ENCODE results near the gene GDF7. TPM values are rescaled to one million over a fixed set of nuclear protein-coding genes. Genes with fewer than 3 reads are reported as not detected.

GDF7 gene
- total and polyA plus RNA-seq, 2 donors from 2014 or later, result 1.8 to 12.5 TPM

GRCh38 chr2:20624156-20624883 lies 42.6 kb upstream of the GDF7 start:
- no peak for FAIRE-seq

GRCh38 chr2:20624884-20625485 lies 42.0 kb upstream of the GDF7 start:
- no peaks in the 10 kb centered on the region for H3K27me3 ChIP-seq (ENCODE audit: control insufficient read depth, insufficient read depth, low read length)
- H3K9me3 ChIP-seq (ENCODE audit: control insufficient read depth in 2 of 3, insufficient read depth in 1 of 3, low read length in 3 of 3), result no peaks in the 10 kb centered on the region
- H3K36me3 ChIP-seq (ENCODE audit: control insufficient read depth in 2 of 3, insufficient read depth in 3 of 3, low read length in 3 of 3), result peaks cover 0 to 38% (median 20%) of the 10 kb centered on the region in 3 donors
- peaks cover 0 to 22% (median 12%) of the 10 kb centered on the region in 3 donors for H3K4me1 ChIP-seq (ENCODE audit: control insufficient read depth in 2 of 3, insufficient read depth in 2 of 3, low read depth in 1 of 3, low read length in 3 of 3)
- DNase-seq (peak in 2 of 5 donors; percentile 35 to 51), FAIRE-seq (no peak)
- intact Hi-C loops (cut with DNase I), result no loop called here
- H3K9ac ChIP-seq (ENCODE audit: low read length in 3 of 3), result peak overlapping the region in 1 of 3 donors; percentile 12
- no peak overlapping the region for H3K4me3 ChIP-seq (ENCODE audit: low read length in 3 of 3)
- no peak for TF ChIP-seq CTCF (IDR thresholded peaks at IDR 0.05; ENCODE audit: borderline replicate concordance, extremely low read depth, insufficient read depth)
- peak overlapping the region; percentile 59 to 61 for H3K27ac ChIP-seq (ENCODE audit: low read depth in 2 of 2, low read length in 2 of 2)

More at GRCh38 chr2:20624156-20624883, 42.6 kb upstream of the GDF7 start:
- peak in 2 of 5 donors; percentile 46 to 61 for DNase-seq
- H3K9ac ChIP-seq (ENCODE audit: low read length in 3 of 3), result no peak overlapping the region
- intact Hi-C loops (cut with DNase I), result no loop called here
- peaks cover 0 to 25% (median 16%) of the 10 kb centered on the region in 3 donors for H3K4me1 ChIP-seq (ENCODE audit: control insufficient read depth in 2 of 3, insufficient read depth in 2 of 3, low read depth in 1 of 3, low read length in 3 of 3)
- no peaks in the 10 kb centered on the region for H3K9me3 ChIP-seq (ENCODE audit: control insufficient read depth in 2 of 3, insufficient read depth in 1 of 3, low read length in 3 of 3)
- TF ChIP-seq CTCF (IDR thresholded peaks at IDR 0.05; ENCODE audit: borderline replicate concordance, extremely low read depth, insufficient read depth), result no peak
- no peak overlapping the region for H3K27ac ChIP-seq (ENCODE audit: low read depth in 2 of 2, low read length in 2 of 2)
- no peak overlapping the region for H3K4me3 ChIP-seq (ENCODE audit: low read length in 3 of 3)
- no peaks in the 10 kb centered on the region for H3K27me3 ChIP-seq (ENCODE audit: control insufficient read depth, insufficient read depth, low read length)
- H3K36me3 ChIP-seq (ENCODE audit: control insufficient read depth in 2 of 3, insufficient read depth in 3 of 3, low read length in 3 of 3), result peaks cover 0 to 40% (median 16%) of the 10 kb centered on the region in 3 donors

- FAIRE-seq (no peak), DNase-seq (peak; percentile 55 to 72 (median 67))
- peaks cover 0 to 30% (median 16%) of the 10 kb centered on the region in 3 donors for H3K36me3 ChIP-seq (ENCODE audit: control insufficient read depth in 2 of 3, insufficient read depth in 3 of 3, low read length in 3 of 3)
- H3K4me3 ChIP-seq (ENCODE audit: low read length in 3 of 3), result no peak overlapping the region
- H3K4me1 ChIP-seq (ENCODE audit: control insufficient read depth in 2 of 3, insufficient read depth in 2 of 3, low read depth in 1 of 3, low read length in 3 of 3), result peaks cover 0 to 22% (median 6%) of the 10 kb centered on the region in 3 donors
- H3K27me3 ChIP-seq (ENCODE audit: control insufficient read depth, insufficient read depth, low read length), result no peaks in the 10 kb centered on the region
- no peak for TF ChIP-seq CTCF (IDR thresholded peaks at IDR 0.05; ENCODE audit: borderline replicate concordance, extremely low read depth, insufficient read depth)
- H3K9ac ChIP-seq (ENCODE audit: low read length in 3 of 3), result peak overlapping the region in 1 of 3 donors; percentile 65
- peak overlapping the region; percentile 59 to 61 for H3K27ac ChIP-seq (ENCODE audit: low read depth in 2 of 2, low read length in 2 of 2)
- H3K9me3 ChIP-seq (ENCODE audit: control insufficient read depth in 2 of 3, insufficient read depth in 1 of 3, low read length in 3 of 3), result no peaks in the 10 kb centered on the region
- intact Hi-C loops (cut with DNase I), result no loop called here
These were observed 41.2 kb upstream of the GDF7 start for GRCh38 chr2:20625491-20626391.

All from kidney (tissue), 14 donors.